IPS-NIHi7 (cell line): ENCODE measurements around the gene MPRIP.
A peak's percentile ranks its signal among the peaks of the same experiment; 100 is the strongest.

ENCODE experiments used
- DNase-seq: peaks from one replicate; pipeline ENCODE4 v3.0.0; 2012; ENCODE audit warnings: mixed read lengths; ENCODE audit errors: extremely low spot score

Gene MPRIP

DNA sequence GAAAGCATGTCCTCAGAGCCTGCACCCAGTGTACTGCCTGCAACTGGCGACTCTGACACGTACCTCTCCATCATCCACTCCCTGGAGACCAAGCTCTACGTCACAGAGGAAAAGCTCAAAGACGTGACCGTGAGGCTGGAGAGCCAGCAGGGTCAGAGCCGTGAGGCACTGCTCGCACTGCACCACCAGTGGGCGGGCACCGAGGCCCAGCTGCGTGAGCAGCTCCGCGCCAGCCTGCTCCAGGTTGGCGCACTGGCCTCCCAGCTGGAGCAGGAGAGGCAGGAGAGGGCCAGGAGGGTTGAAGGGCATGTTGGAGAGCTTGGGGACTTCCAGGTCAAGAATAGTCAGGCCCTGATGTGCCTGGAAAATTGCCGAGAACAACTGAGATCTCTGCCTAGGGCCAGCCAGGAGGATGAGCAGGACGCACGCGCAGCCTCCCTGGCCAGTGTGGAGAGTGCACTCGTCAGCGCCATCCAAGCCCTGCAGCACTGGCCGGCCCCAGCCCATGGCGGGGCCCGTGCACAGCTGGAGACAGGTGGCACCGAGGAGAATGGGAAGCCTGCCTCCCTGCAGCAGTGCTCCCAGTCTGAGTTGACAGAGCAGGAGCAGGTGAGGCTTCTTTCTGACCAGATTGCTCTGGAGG lies 123.5 kb downstream of the MPRIP start:
- DNase-seq = no peak

DNA sequence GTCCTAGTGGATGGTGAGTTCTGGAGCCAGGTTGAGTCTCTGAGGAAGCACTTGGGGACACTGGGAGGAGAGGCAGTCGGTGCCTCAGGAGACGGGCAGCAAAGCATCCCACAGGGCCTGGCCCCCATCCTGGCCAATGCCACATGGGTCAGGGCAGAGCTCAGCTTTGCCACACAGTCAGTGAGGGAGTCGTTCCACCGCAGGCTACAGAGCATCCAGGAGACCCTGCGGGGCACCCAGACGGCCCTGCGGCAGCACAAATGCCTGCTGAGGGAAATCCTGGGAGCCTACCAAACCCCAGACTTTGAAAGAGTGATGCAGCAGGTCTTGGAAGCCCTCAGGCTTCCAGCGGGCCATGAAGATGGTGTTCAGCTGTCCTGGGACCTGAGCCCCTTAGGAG lies 124.2 kb downstream of the MPRIP start:
- DNase-seq = no peak

DNA sequence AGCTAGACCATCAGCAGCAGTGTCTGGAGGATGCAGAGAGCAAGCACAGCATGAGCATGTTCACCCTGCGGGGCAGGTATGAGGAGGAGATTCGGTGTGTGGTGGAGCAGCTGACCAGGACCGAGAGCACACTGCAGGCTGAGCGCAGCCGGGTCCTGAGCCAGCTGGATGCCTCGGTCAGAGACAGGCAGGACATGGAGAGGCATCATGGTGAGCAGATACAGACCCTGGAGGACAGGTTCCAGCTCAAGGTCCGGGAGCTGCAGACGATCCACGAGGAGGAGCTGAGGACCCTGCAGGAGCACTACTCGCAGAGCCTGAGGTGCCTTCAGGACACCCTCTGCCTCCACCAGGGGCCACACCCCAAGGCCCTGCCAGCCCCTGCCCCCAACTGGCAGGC lies 125.1 kb downstream of the MPRIP start:
- no peak for DNase-seq

DNA sequence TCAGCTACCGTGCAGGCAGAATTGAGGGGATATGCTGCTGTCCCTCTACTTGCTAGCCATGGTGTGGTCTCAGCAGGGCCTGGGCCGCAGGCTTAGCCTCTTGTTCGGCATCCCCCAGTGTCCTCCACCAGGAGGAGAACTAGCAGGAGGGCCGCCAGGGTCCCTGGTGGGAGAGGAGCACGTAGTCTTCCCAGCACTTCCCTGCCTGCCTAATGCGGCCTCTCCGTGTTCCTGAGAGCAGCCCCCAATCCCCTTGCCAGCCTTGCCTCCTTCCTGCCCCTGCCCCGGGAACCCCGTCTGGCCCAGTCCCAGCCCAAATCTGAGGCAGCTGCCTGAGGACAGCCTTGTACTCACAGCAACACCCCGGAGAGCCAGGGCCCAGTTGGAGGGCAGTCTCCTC lies 125.7 kb downstream of the MPRIP start:
- no peak for DNase-seq

GRCh38 chr17:17168401-17168800 lies 126.1 kb downstream of the MPRIP start:
- DNase-seq = no peak

- DNase-seq = no peak
These were observed 127.1 kb downstream of the MPRIP start for GRCh38 chr17:17169396-17169795.

GRCh38 chr17:17170346-17170985 lies 128.2 kb downstream of the MPRIP start:
- DNase-seq = no peak

GRCh38 chr17:17171186-17171585 lies 128.9 kb downstream of the MPRIP start:
- no peak for DNase-seq

DNA sequence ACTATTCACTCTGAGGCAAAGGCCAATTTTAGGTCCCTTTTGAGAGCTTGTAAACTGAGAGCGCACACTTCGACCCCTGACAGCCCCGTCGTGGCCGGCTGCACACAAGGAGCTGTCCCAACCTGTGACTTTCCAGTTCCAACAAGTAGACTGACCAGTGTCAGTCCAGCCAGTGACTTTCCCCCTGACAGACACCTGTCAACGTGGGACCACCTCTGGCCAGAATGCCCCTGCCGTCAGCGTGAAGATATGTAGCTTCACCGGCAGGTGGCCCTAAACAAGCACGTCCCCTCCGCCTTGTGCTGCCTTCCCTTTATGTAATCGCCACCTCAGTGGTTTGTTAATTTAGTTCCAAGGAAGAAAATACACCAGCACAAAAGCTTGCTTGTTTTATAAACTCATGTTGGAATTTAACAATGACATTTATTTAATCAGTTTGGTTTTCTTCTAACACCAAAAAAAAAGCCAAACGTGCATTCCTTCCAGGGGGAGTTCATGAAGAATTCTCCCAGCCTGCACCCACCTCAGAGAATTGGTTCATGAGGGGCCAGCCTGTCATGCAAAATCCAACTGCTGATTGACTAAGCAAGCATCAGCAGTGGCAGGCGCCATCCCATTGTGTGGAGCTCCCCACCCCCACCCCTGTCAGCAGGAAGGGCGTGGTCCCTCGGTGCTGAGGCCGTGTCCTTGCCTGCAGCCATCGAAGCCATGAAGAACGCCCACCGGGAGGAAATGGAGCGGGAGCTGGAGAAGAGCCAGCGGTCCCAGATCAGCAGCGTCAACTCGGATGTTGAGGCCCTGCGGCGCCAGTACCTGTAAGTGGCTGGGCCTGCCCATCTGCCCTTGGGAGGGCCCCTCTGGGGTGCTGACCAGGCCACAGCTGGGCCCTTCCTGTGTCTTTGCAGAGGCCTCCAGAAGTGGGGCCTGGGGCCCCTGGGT lies 130.0 kb downstream of the MPRIP start:
- peak; percentile 40 for DNase-seq

DNA sequence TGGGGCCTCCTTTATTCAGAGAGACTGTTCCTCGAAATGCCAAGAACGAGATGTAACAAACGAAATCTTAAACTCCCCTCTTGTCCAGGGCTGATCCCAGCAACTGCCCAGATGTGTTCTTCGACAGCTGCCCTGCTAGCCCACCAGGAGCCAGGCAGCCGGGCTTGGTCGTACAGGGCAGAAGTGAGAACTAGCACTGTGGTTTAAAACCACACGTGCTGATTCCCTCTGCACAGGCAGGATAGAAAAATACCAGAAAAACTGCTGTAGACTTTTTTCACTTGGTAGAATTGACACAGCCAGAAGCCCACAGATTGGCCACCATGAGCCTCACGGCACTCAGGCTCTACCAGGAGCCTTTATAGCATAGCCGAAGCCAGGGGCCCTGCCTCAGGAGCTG lies 130.7 kb downstream of the MPRIP start:
- no peak for DNase-seq

DNA sequence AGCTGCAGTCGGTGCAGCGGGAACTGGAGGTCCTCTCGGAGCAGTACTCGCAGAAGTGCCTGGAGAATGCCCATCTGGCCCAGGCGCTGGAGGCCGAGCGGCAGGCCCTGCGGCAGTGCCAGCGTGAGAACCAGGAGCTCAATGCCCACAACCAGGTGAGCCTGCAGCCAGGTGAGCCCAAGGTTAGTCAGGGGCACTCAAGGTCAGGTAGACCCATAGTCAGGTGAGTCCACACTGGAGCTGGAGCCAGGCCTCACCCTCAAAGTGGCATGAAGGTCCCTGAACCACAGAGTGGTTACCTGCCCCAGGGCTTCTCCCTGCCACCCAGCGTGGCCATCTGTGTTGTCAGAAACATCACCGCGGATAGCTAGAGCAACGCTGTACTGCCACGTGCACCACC lies 131.7 kb downstream of the MPRIP start:
- no peak for DNase-seq

- no peak for DNase-seq
These were observed 133.1 kb downstream of the MPRIP start for GRCh38 chr17:17175340-17175739.

DNA sequence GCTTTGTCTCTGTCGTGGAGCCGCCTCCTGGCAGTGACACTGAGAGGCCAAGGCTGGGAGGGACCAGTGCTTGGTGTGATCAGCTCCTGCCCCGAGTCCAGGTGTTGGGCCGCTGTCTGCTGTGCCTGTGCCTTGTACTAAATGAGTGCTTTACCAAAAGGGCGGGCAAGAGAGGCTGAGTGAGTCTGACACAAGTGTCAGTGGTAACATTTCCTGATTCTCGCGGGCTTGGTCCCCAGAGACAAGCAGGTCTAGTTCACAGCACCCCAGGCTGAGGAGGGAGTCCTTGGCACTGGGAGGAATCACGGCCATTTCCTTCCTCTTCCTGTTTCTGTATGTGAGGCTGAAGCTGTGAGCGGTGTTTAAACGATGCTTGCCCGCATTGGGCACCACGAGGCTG lies 133.7 kb downstream of the MPRIP start:
- no peak for DNase-seq

DNA sequence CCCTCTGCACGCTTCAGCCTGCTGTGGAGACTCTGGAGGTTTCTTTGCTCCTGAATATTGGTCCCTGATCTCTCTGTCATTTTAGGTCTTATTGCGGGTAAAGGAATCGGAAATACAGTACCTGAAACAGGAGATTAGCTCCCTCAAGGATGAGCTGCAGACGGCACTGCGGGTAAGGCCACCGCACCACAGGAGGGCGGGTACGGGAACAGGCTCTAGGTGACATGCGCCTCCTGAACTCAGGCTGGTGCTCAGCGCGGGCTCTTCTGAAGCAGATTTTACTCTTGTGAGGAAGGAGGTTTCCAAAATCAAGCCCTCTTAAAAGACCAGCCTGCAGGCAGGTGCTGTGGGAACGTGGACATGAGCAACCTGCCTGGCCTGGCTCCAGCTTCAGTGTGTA lies 134.1 kb downstream of the MPRIP start:
- DNase-seq = no peak

- no peak for DNase-seq
These were observed 134.9 kb downstream of the MPRIP start for GRCh38 chr17:17177176-17177575.

- no peak for DNase-seq
These were observed 137.1 kb downstream of the MPRIP start for GRCh38 chr17:17179371-17179827.

DNA sequence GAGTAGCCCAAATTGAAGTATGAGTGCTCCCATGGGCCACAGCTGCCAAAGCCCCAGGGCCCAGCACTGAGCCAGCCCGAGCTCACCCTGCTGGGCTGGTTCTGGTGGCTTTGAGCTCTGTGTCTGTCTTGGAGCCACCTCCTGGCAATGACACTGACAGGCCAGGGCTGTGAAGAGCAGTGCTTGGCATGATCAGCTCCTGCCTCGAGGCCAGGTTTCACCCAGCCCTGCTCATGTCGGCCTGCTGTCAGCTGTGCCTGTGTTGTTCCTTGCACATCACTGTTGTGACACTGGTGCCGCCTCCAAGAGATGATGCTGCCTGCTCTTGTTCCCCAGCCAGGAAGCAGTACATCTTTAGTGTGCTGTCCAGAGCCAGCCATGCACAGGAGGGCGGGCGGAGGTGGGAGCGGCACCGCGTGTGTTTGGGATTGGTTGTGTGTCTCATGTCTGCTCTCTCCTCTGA lies 137.9 kb downstream of the MPRIP start:
- DNase-seq = no peak

DNA sequence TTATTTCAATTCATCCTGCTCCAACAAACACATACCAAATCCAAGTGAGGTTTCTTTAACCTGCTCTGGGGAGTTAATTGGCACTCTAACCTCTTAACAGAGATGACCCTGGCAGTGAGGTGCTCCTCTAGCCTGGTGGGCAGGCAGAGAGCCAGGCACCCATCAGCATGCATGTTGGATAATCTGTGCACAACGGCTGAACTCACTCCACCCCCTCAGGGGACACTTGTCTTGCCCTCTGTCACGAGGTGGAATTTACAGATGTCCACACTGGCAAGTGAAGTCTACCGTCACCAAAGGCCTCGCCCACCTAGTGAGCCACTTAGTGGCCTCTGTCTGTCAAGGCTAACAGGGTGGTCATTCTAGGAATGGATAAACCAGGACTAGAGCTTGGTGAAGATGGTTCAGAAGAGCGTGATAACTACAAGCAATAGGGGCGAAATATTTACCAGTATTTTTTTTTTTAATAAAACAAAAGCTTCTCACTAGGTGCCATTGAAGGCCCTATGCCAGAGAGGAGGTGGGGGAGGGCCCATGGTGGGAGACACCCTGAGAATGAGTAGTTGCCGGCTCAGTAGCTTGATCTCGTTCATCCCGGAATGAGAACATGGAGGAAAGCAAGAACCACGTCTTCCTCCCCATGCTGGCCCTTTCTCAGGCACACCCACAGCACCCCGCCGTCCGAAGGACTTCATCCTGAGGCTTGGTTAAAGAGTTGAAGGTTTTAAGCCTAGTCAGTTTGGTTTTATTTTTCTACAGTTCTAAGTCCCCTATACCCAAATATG lies 138.7 kb downstream of the MPRIP start:
- no peak for DNase-seq

- no peak for DNase-seq
These were observed 139.7 kb downstream of the MPRIP start for GRCh38 chr17:17181666-17182597.

- DNase-seq = no peak
These were observed 140.4 kb downstream of the MPRIP start for GRCh38 chr17:17182598-17183136.
